ENCODE results near the gene PHEX.

The PHEX gene

DNA sequence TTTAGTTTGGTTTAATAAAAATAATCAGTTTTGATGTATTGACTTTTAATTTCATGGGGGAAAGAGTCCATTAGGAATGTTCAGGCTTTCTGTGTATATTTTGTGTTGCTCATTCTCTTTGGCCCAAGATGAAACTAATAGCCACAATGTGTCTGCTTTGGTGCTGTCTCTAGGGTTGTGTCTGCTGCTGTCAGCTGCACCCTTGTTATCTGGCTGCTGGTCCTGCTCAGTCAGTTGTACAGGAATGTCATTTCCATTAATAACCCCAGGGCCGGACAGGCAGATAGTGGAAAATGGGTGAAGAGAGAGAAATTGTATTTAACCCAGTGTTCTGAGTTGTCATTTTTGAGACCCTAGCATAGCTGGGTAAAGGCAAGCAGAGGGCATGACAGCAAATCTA, 115.1 kb downstream of the PHEX start:
- Mint-ChIP-seq H3K27ac (peak overlapping the region in 2 of 3 experiments; percentile 22 to 77), H3K27me3 (ENCODE audit: low read depth) (no peaks in the 10 kb centered on the region), H3K36me3 (ENCODE audit: low read depth) (no peaks in the 10 kb centered on the region), H3K4me3 (no peak overlapping the region), H3K4me1 (peaks cover 13% of the 10 kb centered on the region), H3K9me3 (peaks cover 13% of the 10 kb centered on the region)
- TF ChIP-seq, protein P1, sequence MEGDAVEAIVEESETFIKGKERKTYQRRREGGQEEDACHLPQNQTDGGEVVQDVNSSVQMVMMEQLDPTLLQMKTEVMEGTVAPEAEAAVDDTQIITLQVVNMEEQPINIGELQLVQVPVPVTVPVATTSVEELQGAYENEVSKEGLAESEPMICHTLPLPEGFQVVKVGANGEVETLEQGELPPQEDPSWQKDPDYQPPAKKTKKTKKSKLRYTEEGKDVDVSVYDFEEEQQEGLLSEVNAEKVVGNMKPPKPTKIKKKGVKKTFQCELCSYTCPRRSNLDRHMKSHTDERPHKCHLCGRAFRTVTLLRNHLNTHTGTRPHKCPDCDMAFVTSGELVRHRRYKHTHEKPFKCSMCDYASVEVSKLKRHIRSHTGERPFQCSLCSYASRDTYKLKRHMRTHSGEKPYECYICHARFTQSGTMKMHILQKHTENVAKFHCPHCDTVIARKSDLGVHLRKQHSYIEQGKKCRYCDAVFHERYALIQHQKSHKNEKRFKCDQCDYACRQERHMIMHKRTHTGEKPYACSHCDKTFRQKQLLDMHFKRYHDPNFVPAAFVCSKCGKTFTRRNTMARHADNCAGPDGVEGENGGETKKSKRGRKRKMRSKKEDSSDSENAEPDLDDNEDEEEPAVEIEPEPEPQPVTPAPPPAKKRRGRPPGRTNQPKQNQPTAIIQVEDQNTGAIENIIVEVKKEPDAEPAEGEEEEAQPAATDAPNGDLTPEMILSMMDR (IDR thresholded peaks at IDR 0.05; ENCODE audit: unreplicated experiment in 3 of 3) = no peak

DNA sequence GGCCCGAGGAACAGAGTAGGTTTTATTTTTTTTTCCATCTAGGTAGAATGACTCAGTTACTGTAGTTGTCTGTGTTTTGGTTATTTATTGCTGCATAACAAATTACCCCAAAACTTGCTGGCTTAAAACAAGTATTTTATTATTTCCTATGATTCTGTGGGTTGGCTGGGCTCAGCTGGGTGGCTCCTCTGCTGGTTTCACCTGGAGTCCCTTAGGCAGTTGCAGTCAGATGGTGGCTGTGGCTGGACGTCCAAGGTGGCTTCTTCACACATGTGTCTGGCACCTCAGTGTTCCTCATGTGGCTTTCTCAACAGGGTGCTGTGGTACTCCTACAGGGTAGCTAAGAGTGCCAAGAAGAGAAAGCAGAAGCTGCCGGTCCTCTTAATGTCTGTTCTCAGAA, 115.8 kb downstream of the PHEX start:
- Mint-ChIP-seq H3K4me3 (no peak overlapping the region), H3K27me3 (ENCODE audit: low read depth) (no peaks in the 10 kb centered on the region), H3K9me3 (peaks cover 13% of the 10 kb centered on the region), H3K27ac (no peak overlapping the region), H3K36me3 (ENCODE audit: low read depth) (no peaks in the 10 kb centered on the region), H3K4me1 (peaks cover 17% of the 10 kb centered on the region)
- TF ChIP-seq, protein P1 (IDR thresholded peaks at IDR 0.05; ENCODE audit: unreplicated experiment in 3 of 3) = no peak

DNA sequence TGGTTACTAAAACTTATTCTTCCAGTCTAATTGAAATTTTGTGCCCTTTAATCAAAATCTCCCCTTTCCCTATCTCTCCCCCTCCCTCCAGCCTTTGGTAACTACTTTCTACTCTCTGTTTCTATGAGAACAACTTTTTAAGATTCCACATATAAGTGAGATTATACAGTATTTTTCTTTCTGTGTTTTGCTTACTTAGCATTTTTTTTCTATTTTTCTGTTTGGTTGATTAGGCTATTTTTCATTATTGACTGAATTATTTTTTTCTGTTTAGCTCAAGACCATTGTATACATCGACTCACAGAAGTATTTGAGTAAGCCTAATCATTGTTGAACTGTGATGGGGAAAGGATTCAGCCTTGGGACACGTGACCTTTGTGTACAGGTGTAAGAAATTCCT, 116.4 kb downstream of the PHEX start:
- Mint-ChIP-seq H3K27ac (no peak overlapping the region), H3K4me3 (no peak overlapping the region), H3K4me1 (peaks cover 17% of the 10 kb centered on the region), H3K9me3 (peaks cover 13% of the 10 kb centered on the region), H3K27me3 (ENCODE audit: low read depth) (no peaks in the 10 kb centered on the region), H3K36me3 (ENCODE audit: low read depth) (no peaks in the 10 kb centered on the region)
- TF ChIP-seq, protein P1 (IDR thresholded peaks at IDR 0.05; ENCODE audit: unreplicated experiment in 3 of 3) = no peak

DNA sequence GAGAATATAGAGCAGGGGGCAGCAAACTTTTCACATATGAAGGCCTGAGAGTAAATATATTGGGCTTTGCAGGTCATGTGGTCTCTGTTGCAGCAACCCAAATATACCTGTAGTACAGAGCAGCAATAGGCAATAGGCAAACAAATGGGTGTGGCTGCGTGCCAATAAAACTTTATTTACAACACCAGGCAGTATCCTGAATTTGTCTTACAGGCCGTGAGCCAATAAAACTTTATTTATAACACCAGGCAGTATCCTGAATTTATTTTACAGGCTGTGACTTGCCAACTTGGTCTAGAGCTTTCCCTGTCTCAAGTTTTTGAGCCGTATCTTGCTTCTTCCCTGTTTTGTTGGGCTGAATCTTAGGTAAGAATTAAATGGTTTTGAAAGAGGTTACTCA, 118.2 kb downstream of the PHEX start:
- TF ChIP-seq, protein P1 (IDR thresholded peaks at IDR 0.05; ENCODE audit: unreplicated experiment in 3 of 3) = no peak
- Mint-ChIP-seq H3K36me3 (ENCODE audit: low read depth) (no peaks in the 10 kb centered on the region), H3K27ac (no peak overlapping the region), H3K9me3 (peaks cover 13% of the 10 kb centered on the region), H3K4me3 (no peak overlapping the region), H3K27me3 (ENCODE audit: low read depth) (no peaks in the 10 kb centered on the region), H3K4me1 (peaks cover 17% of the 10 kb centered on the region)

DNA sequence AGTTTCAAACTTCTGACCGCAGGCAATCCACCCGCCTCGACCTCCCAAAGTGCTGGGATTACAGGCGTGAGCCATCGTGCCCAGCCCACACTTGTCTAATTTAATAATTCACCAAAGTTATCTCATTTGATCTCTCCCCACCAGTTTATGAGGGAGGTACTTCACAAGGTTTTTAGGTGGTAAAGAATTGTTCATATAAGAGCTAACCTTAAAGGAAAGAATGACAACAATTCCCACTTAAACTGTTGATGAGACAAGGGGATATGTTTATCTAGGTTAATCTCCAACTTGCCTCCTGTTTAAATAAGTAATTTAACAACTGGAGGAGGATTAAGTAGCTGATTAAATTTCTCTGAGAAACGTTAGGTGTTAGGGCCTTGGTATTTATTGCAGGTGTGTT, 123.0 kb downstream of the PHEX start:
- Mint-ChIP-seq H3K9me3 (peaks cover 8% of the 10 kb centered on the region), H3K27me3 (ENCODE audit: low read depth) (no peaks in the 10 kb centered on the region), H3K4me3 (no peak overlapping the region), H3K36me3 (ENCODE audit: low read depth) (no peaks in the 10 kb centered on the region), H3K4me1 (peaks cover 34% of the 10 kb centered on the region), H3K27ac (peak overlapping the region in 2 of 3 experiments; percentile 60 to 87)
- TF ChIP-seq, protein P1 (IDR thresholded peaks at IDR 0.05; ENCODE audit: unreplicated experiment in 3 of 3) = no peak

DNA sequence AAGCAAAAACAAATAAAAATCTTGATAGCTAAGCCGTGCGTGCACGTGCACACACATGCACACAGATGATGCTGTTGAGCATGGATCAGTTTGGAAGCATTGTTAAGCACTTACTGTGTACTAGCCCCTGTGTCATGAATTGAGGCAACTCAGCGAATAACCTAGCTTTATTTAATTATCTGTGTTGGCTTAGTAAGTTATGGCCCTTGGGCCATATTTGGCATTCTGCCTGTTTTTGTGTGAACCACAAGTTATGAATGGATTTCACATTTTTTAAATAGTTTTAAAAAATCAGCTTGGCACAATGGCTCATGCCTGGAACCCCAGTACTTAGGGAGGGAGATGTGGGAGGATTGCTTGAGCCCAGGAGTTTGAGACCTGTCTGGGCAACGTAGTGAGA, 126.9 kb downstream of the PHEX start:
- H3K27ac Mint-ChIP-seq = peak overlapping the region; percentile 47 to 65 (median 64)
- H3K36me3 Mint-ChIP-seq (ENCODE audit: low read depth) = no peaks in the 10 kb centered on the region
- H3K9me3 Mint-ChIP-seq = peaks cover 4% of the 10 kb centered on the region
- no peak overlapping the region for H3K4me3 Mint-ChIP-seq
- TF ChIP-seq, protein P1 (IDR thresholded peaks at IDR 0.05; ENCODE audit: unreplicated experiment in 3 of 3) = no peak
- H3K27me3 Mint-ChIP-seq (ENCODE audit: low read depth) = no peaks in the 10 kb centered on the region
- peaks cover 25% of the 10 kb centered on the region for H3K4me1 Mint-ChIP-seq
